GM10266 (cell line): ENCODE results near the gene DNMT1.
A peak's percentile ranks its signal among the peaks of the same experiment; 100 is the strongest.

Source experiments
- DNase-seq: peaks from one replicate; pipeline ENCODE4 v3.0.0; 2012; ENCODE audit errors: extremely low spot score
- TF ChIP-seq, protein P1 (sequence below): IDR thresholded peaks from 2 replicates; pipeline ENCODE4 v1.5.1; 2012; ENCODE audit warnings: mild to moderate bottlenecking, low read depth; ENCODE audit not compliant: control insufficient read depth, insufficient read depth; ENCODE audit errors: missing control alignments

The DNMT1 gene

DNA sequence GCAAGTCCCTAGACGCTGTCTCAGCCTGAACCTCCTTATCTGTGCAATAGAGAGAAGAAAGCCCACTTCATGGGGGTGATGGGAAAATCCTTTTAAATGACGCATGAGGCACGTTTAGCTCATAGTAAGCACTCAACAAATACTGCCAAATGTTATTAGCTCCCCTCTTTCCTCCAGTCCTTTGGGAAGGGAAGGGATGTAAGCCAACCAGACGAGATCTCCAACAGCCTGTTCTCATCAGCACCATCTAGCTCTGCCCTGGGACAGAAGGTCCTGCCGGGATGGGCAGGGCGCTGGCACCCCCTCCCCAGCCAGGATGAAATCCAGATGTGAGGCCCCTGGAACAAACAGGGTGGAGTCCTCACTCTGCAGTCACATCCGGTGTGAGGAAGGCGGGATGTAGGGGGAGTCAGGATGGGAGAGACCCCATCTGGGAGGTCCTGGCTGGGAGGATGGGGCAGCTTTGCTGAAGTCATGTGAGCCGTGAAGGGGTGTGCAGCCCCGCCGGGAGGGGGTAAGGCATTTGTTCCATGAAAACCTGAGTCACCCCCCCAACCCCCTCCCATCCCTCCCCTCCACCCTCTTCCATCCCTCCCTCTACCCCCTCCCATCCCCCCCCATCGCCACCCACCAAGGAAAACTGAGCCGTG lies 31.7 kb upstream of the DNMT1 start:
- TF ChIP-seq, protein P1, sequence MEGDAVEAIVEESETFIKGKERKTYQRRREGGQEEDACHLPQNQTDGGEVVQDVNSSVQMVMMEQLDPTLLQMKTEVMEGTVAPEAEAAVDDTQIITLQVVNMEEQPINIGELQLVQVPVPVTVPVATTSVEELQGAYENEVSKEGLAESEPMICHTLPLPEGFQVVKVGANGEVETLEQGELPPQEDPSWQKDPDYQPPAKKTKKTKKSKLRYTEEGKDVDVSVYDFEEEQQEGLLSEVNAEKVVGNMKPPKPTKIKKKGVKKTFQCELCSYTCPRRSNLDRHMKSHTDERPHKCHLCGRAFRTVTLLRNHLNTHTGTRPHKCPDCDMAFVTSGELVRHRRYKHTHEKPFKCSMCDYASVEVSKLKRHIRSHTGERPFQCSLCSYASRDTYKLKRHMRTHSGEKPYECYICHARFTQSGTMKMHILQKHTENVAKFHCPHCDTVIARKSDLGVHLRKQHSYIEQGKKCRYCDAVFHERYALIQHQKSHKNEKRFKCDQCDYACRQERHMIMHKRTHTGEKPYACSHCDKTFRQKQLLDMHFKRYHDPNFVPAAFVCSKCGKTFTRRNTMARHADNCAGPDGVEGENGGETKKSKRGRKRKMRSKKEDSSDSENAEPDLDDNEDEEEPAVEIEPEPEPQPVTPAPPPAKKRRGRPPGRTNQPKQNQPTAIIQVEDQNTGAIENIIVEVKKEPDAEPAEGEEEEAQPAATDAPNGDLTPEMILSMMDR: no peak
- DNase-seq: no peak

DNA sequence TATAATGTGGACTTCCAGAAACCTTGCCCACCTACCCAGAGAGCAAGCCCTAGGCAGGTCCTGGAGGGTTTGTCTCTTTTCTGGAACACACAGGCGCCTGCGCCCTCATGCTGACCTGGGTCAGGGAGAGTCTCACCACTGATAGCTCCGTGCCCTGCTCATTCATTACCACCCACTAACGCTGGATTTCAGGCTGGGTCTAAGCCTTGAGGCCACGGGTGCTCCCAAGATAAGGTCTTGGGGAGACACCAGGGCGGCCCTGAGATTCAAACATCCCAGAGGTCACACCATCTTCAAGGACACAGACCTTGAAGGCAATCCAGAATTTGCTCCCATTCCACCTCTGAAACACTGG lies 31.2 kb upstream of the DNMT1 start:
- DNase-seq: no peak
- TF ChIP-seq, protein P1: no peak

DNA sequence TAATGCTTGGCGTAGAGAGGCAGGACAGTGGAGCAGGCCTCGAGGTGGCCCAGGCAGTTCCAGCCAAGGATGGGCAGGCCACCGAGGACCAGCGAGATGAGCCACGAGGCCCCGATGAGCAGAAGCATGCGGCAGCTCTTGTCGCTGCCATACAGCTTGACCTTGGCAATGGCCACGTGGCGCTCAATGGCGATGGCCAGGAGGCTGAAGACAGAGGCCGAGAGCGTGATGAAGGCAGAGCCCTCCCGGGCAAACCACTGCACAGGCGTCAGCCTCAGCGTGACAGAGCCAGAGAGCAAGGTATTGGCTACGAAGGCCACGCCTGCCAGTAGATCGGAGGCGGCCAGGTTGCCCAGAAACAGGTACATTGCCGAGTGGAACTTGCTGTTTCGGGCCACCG lies 29.6 kb upstream of the DNMT1 start:
- TF ChIP-seq, protein P1: no peak
- DNase-seq: no peak

DNA sequence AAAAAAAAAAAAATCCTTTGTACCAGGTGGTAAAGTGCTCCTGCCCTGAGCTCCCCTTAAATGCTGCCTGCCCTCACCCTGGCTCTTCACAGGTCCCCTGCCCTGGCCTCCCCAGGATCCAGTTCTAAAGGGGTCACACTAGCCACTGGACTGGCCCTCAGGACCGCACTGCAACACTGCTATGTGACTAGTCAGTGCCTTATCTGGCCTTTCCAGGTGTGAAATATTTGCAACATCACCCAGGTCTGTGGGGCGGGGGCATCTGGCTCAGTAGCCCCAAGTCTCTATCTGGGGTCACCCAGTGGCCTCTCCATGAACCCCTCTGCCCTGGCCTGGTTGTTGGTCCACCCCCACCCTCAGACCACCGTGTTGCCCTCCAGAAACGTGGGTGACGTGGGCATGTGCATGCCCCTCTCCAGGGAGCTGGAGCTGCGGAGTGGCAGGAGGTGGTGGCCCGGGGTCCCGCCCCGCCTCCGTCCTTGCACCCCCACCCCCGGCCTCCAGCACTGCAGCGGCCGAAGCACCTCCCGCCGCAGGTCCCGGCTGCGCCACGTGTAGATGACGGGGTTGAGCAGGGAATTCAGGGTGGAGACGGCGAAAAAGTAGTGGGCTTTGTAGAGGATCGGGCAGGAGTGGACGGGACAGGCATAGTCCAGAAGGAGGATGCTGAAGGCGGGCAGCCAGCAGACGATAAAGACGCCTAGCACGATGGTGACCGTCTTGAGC lies 28.9 kb upstream of the DNMT1 start:
- TF ChIP-seq, protein P1: no peak
- DNase-seq: no peak

DNA sequence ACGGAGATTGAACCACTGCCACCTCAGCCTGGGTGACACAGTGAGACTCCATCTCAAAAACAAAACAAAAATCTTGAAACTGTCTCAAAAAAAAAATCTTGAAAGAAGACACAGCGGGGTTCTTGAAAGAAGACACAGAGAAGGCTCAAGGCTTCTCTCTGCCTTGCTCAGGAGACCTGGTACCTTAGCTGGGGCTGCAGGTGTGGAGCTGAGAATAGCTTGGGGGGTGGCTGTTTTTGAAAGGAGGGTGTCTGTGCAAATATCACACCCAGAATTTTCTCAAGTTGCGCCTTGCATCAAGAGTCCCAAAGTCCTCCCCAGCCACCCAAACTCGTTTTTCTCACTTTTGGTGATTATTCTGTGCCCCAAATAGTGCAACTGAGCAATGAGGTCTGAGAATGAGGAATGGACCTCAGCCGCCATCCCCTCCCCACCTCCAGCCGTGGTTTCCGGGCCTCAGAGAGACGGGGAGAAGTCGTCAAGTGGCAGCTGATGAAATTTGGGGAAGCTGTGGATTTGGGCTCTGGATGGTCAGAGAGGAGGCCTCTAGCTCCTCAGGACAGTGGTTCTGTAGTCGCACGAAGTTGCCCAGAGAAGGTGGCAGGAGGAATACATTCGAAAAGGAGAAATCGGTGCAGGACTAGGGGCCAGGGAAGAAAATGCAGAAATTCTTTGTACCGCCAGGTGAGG lies 27.6 kb upstream of the DNMT1 start:
- DNase-seq: no peak
- TF ChIP-seq, protein P1: no peak

DNA sequence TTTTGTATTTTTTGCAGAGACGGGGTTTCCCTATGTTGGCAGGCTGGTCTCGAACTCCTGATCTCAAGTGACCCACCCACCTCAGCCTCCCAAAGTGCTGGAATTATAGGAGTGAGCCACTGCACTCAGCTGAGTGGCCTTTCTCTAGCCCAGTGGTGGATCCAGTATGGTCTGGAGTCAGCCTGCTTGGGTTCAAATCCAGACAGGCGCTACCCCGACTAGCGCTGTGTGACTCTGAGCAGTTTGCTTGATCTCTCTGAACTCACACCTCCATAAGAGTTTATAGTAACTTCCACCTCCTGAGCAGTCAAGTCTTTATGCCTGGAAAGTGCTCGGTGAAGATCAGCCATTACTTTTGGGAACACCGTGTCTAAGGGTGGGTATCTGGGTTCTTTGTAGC lies 25.9 kb upstream of the DNMT1 start:
- DNase-seq: no peak
- TF ChIP-seq, protein P1: no peak

DNA sequence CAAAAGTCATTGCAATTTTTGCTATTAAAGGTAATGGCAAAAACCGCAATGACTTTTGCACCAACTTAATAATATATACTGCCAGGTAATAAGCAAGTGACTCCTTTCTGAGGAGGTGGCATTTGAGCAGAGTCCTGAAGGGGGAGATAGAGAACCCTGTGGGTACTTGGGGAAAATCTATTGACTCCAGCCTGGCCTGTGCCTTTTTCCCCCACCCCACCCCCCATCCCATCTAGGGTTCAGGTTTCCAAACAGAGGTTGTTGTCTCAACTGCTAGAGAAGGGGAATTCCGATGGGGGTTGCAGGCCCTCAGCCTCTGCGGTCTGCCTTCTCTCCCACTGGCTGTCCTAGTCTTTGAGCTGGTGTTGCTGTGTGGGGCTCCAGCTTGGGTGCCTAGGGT lies 24.9 kb upstream of the DNMT1 start:
- DNase-seq: peak; percentile 82
- TF ChIP-seq, protein P1: peak; percentile 57
